ENCODE measurements around the gene RNF10. TPM values are rescaled to one million over a fixed set of nuclear protein-coding genes. Genes with fewer than 3 reads are reported as not detected.

The RNF10 gene
- total RNA-seq, 1 donor from 2014 or later: 294 TPM

Other genes starting within 250 kb of the RNF10 start
- gene RNU4-2, start 242.5 kb upstream of the RNF10 start, total RNA-seq: 12,991 TPM
- 1,499 TPM for gene RNU4-1, start 241.1 kb upstream of the RNF10 start, total RNA-seq
- gene SIRT4, start 232.0 kb upstream of the RNF10 start, total RNA-seq: 9.0 TPM
- not detected for gene PLA2G1B, start 206.6 kb upstream of the RNF10 start, total RNA-seq
- gene MSI1, start 165.2 kb upstream of the RNF10 start, total RNA-seq: 6.4 TPM
- gene COX6A1, start 96.2 kb upstream of the RNF10 start, total RNA-seq: 135 TPM
- gene TRIAP1, start 88.0 kb upstream of the RNF10 start, total RNA-seq: 16.1 TPM
- 12.1 TPM for gene GATC, start 87.9 kb upstream of the RNF10 start, total RNA-seq
- gene SRSF9, start 64.6 kb upstream of the RNF10 start, total RNA-seq: 40.1 TPM
- 166 TPM for gene DYNLL1, start 38.2 kb upstream of the RNF10 start, total RNA-seq
- 42.9 TPM for gene COQ5, start 5.2 kb upstream of the RNF10 start, total RNA-seq
- 39.3 TPM for gene POP5, start 47.0 kb downstream of the RNF10 start, total RNA-seq
- 5.5 TPM for gene CABP1, start 106.3 kb downstream of the RNF10 start, total RNA-seq
- gene MLEC, start 152.8 kb downstream of the RNF10 start, total RNA-seq: 128 TPM
- gene UNC119B, start 176.1 kb downstream of the RNF10 start, total RNA-seq: 14.0 TPM
- 108 TPM for gene ACADS, start 191.5 kb downstream of the RNF10 start, total RNA-seq

Measured in Right ventricle myocardium inferior (tissue), 1 donor.